COR-L47 (cell line): ENCODE measurements around the gene SNUPN.
A peak's percentile ranks its signal among the peaks of the same experiment; 100 is the strongest.

Experiments
- DNase-seq: peaks from one replicate; lab custom pipeline; 2025; lab: John Stamatoyannopoulos, UW

Gene SNUPN

GRCh38 chr15:75625542-75626347 is at the start of gene SNUPN:
TSS of gene SNUPN (minus strand) at chr15:75625725. CDS start at chr15:75621051, 4,674 bp downstream.
- peak; percentile 94 for DNase-seq

- no peak for DNase-seq
These were observed 48.8 kb upstream of the SNUPN start for GRCh38 chr15:75674366-75674765.

GRCh38 chr15:75673426-75674235 is 48.1 kb upstream of the SNUPN start:
- no peak for DNase-seq

- DNase-seq = no peak
These were observed 47.3 kb upstream of the SNUPN start for GRCh38 chr15:75672646-75673425.

GRCh38 chr15:75671730-75672602 is 46.4 kb upstream of the SNUPN start:
- DNase-seq = no peak

- DNase-seq = no peak
These were observed 44.3 kb upstream of the SNUPN start for GRCh38 chr15:75669879-75670212.

GRCh38 chr15:75669191-75669878 is 43.8 kb upstream of the SNUPN start:
- DNase-seq = no peak

GRCh38 chr15:75666823-75667501 is 41.4 kb upstream of the SNUPN start:
- no peak for DNase-seq

GRCh38 chr15:75663931-75664421 is 38.5 kb upstream of the SNUPN start:
- DNase-seq = no peak

- no peak for DNase-seq
These were observed 37.4 kb upstream of the SNUPN start for GRCh38 chr15:75662823-75663519.

- DNase-seq = no peak
These were observed 36.2 kb upstream of the SNUPN start for GRCh38 chr15:75661756-75662140.

- DNase-seq = no peak
These were observed 35.7 kb upstream of the SNUPN start for GRCh38 chr15:75661100-75661755.

- no peak for DNase-seq
These were observed 34.6 kb upstream of the SNUPN start for GRCh38 chr15:75659928-75660645.

GRCh38 chr15:75659141-75659771 is 33.7 kb upstream of the SNUPN start:
- no peak for DNase-seq

GRCh38 chr15:75656813-75657212 is 31.3 kb upstream of the SNUPN start:
- DNase-seq = no peak

GRCh38 chr15:75656331-75656730 is 30.8 kb upstream of the SNUPN start:
- no peak for DNase-seq

- DNase-seq = no peak
These were observed 30.4 kb upstream of the SNUPN start for GRCh38 chr15:75655931-75656330.
